NCI-H345 (cell line): ENCODE measurements around the gene BHLHA9.

Source experiments
- DNase-seq: peaks from one replicate; lab custom pipeline; 2025; lab: John Stamatoyannopoulos, UW

BHLHA9 gene

DNA sequence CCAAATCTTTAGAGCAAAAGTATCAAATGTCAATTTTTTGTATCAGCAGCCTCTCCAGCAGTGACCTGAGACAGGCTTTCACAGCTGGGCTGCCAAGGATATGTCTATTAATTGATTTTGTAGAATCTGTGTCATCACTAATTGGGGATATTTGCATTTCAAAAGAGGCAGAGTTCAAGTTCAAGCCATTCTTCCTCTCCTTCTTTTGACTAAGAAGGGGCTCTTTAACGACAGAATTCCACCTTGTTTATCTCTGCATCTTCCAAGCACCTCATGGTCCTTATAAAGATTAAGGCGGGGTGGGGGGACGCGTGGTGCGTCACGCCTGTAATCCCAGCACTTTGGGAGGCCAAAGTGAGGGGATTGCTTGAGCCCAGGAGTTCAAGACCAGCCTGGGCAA lies 15.2 kb upstream of the BHLHA9 start:
- no peak for DNase-seq

- DNase-seq = no peak
Measured at GRCh38 chr17:1256699-1257098, 13.5 kb upstream of the BHLHA9 start.

GRCh38 chr17:1260086-1260769 lies 10.0 kb upstream of the BHLHA9 start:
- DNase-seq = no peak

DNA sequence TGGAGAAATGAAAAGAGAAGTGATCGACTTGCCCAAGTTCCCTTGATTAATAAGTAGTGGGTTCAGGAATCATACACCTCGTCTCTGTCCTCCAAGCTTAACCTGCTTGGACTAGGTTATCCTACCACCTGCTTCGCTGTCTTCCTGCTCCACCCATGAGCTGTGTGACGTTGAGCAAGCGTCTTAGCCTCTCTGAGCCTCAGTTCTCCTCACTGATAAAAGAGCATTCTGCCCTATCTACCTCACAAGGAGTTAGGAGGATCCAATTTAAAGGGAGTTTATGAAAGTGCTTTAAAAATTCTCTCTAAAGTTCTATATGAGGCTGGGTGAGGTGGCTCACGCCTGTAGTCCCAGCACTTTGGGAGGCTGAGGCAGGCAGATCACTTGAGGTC lies 9.5 kb upstream of the BHLHA9 start:
- no peak for DNase-seq

GRCh38 chr17:1264196-1264595 lies 6.0 kb upstream of the BHLHA9 start:
- no peak for DNase-seq

GRCh38 chr17:1267471-1267943 lies 2.7 kb upstream of the BHLHA9 start:
- no peak for DNase-seq

DNA sequence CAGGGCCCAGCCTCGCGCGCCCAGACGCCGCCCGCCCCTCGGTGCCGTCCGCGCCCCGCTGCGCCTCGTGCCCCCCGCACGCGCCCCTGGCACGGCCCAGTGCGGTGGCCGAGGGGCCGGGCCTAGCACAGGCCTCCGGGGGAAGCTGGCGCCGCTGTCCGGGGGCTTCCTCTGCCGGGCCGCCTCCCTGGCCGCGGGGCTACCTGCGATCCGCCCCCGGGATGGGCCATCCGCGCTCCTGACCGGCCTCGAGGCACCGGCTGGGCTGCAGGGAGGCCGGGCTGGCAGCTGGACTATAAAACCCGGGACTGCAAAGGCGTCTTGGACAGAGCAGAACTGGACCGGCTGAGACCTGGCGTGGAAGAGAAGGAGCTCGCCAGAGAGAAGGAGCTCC lies 783 bp downstream of the BHLHA9 start:
- DNase-seq = no peak

DNA sequence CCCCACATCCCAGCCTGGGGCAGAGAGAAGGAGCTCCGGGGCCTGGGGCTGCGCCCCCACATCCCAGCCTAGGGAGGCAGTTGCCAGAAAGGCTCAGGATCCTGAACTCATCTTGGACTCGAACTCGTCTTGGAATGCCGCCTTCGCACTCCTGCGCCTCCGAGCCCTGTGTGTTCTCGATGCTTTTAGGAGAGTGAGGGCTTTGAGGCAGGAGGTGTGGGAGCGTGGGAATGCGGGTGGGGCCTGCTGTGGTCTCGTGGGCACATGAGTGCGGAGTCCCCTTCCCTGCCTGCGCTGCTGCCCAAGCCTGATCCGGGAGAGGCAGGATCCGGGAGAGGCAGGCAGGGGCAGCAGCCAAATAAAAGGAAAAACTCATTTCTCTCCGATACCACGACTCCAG lies 1.2 kb downstream of the BHLHA9 start:
- no peak for DNase-seq

- DNase-seq = no peak
Measured at GRCh38 chr17:1272701-1273100, 2.5 kb downstream of the BHLHA9 start.

DNA sequence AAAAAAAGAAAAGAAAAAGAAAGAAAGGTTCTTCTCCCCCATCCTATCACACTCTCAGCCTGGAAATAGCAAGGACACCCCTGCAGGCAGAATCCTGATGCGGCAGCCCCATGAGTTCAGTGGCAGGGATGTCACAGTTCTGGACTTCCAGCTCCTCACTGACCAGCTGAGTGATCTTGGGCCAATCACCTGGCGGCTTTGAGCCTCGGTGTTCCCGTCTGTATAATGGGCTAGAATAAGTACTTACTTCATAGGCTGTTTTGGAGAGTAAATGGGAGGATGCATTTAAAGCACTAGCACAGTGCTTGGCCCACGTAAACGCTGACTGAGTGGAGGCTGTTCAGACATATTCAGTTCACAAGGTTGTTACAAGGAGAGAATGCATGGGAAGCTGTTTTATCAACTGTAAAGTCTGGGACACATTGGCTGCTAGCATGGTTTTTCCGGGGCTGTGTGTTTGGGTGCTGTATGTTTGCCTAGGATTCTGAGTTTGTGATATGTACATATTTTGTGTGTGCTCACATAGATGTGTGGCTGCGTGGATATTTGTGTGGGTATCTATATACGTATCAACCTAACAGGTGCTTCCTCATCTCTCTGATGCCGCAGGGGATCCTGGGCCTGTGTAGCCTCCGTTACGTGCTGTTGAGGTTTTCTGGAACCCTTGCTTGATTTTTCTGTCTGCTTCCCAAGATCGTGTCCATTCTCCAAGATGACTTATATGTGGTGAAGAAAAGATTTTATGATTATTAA lies 3.4 kb downstream of the BHLHA9 start:
- DNase-seq = no peak

DNA sequence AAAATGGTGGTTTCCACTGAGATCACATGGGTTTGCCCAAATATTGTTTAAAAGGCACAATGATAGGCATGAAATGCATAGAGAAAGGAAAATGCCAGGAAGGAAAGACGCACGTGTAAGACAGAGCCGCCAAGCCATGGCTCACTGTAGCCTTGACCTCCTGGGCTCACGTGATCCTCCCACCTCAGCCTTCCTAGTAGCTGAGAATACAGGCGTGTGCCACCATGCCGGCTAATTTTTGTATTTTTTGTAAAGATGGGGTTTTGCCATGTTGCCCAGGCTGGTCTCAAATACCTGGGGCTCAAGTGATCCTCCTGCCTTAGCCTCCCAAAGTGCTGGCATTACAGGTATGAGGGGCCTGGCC lies 4.0 kb downstream of the BHLHA9 start:
- DNase-seq = no peak

- DNase-seq = no peak
Measured at GRCh38 chr17:1275205-1275961, 5.1 kb downstream of the BHLHA9 start.

DNA sequence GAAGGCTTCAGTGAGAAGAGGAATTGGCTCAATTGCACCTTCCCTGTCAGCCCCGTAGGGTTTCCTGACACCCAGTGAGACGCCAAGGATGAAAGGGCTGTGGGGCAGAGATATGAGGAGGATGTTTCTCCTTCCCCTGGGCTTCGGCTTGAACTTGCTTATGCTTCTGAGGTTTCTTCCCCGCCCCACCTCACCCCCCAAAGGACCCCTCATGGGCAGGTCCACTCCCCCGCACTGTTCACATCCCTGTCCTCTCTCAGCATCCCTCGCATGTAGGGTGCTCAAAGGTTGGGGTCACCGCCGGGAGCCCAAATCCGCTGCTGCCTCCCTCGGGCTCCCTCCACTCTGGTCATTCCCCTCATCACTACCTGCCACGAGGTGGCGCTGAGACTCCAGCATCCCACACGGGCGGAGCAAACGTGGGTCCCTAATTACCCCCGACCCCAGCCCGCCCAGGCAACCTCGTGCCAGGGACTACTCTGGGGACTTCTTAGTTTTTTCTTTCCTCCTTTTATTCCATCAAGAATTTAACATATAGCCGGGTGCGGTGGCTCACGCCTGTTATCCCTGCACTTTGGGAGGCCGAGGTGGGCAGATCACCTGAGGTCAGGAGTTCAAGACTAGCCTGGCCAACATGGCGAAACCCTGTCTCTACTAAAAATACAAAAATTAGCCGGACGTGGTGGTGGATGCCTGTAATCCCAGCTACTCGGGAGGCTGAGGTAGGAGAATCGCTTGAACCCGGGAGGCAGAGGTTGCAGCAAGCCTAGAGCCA lies 5.9 kb downstream of the BHLHA9 start:
- DNase-seq = peak; percentile 29

DNA sequence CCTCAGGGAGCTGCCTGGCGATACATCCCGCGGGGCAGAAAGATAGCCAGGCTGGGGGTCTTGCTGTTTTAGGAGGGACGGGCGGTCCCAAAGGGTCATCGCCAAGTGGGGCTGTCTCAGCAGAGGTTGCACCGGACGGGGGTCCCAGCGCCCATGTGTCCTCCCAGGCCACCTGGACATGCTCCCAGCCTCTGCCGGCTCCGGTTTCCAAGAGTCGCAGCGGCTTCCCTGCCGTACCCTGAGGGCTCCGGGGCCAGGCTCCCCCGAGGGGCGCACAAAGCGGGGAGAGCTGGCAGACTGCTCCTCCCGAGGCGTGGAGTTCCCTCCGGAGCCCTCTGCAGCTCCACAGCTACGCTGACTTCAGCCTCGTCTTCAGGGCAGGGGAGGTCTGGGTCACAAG lies 10.4 kb downstream of the BHLHA9 start:
- no peak for DNase-seq

GRCh38 chr17:1286379-1287106 lies 16.3 kb downstream of the BHLHA9 start:
- DNase-seq = no peak

GRCh38 chr17:1289695-1290094 lies 19.5 kb downstream of the BHLHA9 start:
- no peak for DNase-seq

DNA sequence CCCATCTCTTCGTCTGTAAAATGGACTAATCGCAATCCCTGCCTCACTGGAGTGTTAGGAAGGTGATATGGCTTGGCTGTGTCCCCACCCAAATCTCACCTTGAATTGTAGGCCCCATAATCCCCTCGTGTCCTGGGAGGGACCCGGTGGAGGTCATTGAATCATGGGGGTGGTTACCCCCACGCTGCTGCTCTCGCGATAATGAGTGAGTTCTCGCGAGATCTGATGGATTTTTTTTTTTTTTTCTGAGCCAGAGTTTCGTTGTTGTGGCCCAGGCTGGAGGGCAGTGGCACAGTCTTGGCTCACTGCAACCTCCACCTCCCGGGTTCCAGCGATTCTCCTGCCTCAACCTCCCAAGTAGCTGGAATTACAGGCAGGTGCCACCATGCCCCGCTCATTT lies 20.4 kb downstream of the BHLHA9 start:
- no peak for DNase-seq

GRCh38 chr17:1294157-1294717 lies 24.0 kb downstream of the BHLHA9 start:
- DNase-seq = no peak

DNA sequence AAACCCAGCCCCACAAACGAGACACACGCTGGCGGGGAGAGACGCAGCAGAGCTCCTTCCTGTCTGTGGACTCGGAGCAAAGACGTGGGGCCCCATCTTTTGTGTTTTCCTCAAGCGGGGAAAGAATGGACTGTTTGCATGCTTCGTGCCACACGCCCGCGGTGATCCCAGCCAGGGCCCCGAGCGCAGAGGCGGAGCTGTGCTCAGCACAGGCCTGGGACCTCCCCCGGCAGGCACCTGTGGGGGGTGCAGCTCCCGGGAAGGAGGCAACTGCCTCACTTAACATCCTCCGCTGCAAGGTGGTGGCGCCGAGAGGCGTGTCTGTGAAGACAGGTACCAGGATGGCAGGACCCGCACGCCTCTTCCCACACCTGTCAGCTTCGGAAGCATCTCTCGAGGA lies 28.4 kb downstream of the BHLHA9 start:
- no peak for DNase-seq

- no peak for DNase-seq
Measured at GRCh38 chr17:1299552-1300370, 29.5 kb downstream of the BHLHA9 start.
